Suprapubic skin (tissue), 4 donors: ENCODE results near the gene ETV6.
A peak's percentile ranks its signal among the peaks of the same experiment; 100 is the strongest.

Experiments
- EP300 ChIP-seq: sonication (generic); formaldehyde crosslinking; IDR thresholded peaks from one replicate; pipeline ENCODE4 v1.6.1; 2017; ENCODE audit warnings: antibody characterized with exemption
- POLR2A ChIP-seq, 2 donors: fragments of 450-650 bp; IDR thresholded peaks; one replicate each; pipeline ENCODE4 v1.6.1; 2017; ENCODE audit warnings: antibody characterized with exemption in 2 of 2, mild to moderate bottlenecking in 2 of 2, moderate library complexity in 2 of 2
- POLR2AphosphoS5 ChIP-seq, 3 donors: sonication (generic); formaldehyde crosslinking; IDR thresholded peaks; one replicate each; pipeline ENCODE4 v1.6.1; 2017; ENCODE audit warnings: antibody characterized with exemption in 3 of 3

DNA sequence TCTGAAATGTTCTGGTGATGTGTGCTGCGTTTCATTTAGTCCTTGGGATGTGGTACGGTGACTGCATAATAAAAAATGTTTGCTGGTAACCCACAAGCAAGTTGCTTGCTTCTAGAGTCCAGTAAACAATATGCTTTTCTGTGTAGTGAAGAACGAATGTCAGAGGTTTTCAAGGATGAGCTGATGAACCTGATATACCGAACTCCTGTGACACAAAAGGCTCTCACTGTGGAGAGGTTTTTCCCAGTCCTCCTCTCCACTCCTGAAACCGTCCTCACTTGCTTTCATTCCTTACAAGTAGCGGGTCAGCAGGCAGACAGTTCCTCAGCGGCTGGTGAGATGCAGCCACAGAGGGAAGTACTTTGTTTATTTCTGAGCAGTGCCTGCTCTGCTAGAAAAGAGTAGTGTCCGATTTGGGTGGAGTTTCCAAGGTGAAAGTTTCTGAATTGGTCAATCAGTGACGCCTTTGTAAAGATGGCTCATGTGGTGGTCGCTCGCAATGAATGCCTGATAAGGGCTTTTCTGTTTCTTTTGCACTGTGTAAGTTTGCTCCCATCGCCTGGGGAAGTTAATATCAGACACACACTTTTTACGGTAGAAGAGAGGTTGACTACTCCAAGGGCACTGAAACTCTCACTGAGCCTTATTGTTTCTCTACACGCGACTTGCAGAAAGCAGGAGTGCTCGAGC lies 3.0 kb downstream of the ETV6 start:
- TF ChIP-seq POLR2A (IDR thresholded peaks at IDR 0.05) (no peak), POLR2AphosphoS5 (IDR thresholded peaks at IDR 0.05) (peak in 1 of 3 donors; percentile 17), EP300 (no peak)
